ENCODE measurements around the gene PLCB1.

Gene PLCB1

GRCh38 chr20:8296536-8296935 lies 164.5 kb downstream of the PLCB1 start:
- H3K4me1 ChIP-seq (ENCODE audit: insufficient read depth, low read length, severe bottlenecking), result no peaks in the 10 kb centered on the region

GRCh38 chr20:8298426-8299043 lies 166.5 kb downstream of the PLCB1 start:
- H3K4me3 ChIP-seq (ENCODE audit: low read depth, low read length, poor library complexity, severe bottlenecking), result no peak overlapping the region
- no peaks in the 10 kb centered on the region for H3K9me2 ChIP-seq (ENCODE audit: low read depth, low read length)
- H3K27me3 ChIP-seq (ENCODE audit: insufficient read depth, low read length), result no peaks in the 10 kb centered on the region
- H3K27ac ChIP-seq (ENCODE audit: low read depth, low read length, poor library complexity, severe bottlenecking), result no peak overlapping the region
- H3K4me1 ChIP-seq (ENCODE audit: insufficient read depth, low read length, severe bottlenecking), result no peaks in the 10 kb centered on the region
- no peaks in the 10 kb centered on the region for H3K36me3 ChIP-seq (ENCODE audit: insufficient read depth, low read length)
- no peak for TF ChIP-seq EZH2 (IDR thresholded peaks at IDR 0.05; ENCODE audit: borderline replicate concordance, low read length)
- TF ChIP-seq, protein P1, sequence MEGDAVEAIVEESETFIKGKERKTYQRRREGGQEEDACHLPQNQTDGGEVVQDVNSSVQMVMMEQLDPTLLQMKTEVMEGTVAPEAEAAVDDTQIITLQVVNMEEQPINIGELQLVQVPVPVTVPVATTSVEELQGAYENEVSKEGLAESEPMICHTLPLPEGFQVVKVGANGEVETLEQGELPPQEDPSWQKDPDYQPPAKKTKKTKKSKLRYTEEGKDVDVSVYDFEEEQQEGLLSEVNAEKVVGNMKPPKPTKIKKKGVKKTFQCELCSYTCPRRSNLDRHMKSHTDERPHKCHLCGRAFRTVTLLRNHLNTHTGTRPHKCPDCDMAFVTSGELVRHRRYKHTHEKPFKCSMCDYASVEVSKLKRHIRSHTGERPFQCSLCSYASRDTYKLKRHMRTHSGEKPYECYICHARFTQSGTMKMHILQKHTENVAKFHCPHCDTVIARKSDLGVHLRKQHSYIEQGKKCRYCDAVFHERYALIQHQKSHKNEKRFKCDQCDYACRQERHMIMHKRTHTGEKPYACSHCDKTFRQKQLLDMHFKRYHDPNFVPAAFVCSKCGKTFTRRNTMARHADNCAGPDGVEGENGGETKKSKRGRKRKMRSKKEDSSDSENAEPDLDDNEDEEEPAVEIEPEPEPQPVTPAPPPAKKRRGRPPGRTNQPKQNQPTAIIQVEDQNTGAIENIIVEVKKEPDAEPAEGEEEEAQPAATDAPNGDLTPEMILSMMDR (IDR thresholded peaks at IDR 0.05; ENCODE audit: low read length), result no peak
- H3K79me2 ChIP-seq (ENCODE audit: insufficient read depth, low read length), result no peaks in the 10 kb centered on the region
- no peaks in the 10 kb centered on the region for H4K20me1 ChIP-seq (ENCODE audit: insufficient read depth, low read length)
- H3K9me3 ChIP-seq (ENCODE audit: low read length), result no peaks in the 10 kb centered on the region
- no peak overlapping the region for H3K9ac ChIP-seq (ENCODE audit: low read length)
- H3K4me2 ChIP-seq (ENCODE audit: low read length), result no peak overlapping the region
- no peaks in the 10 kb centered on the region for H3F3A ChIP-seq (ENCODE audit: insufficient read depth, low read length)
- no peak overlapping the region for H2AFZ ChIP-seq (ENCODE audit: low read length)

More at GRCh38 chr20:8296536-8296935, 164.5 kb downstream of the PLCB1 start:
- Histone ChIP-seq H3F3A (ENCODE audit: insufficient read depth, low read length) (no peaks in the 10 kb centered on the region), H3K9me2 (ENCODE audit: low read depth, low read length) (no peaks in the 10 kb centered on the region), H2AFZ (ENCODE audit: low read length) (no peak overlapping the region), H3K9ac (ENCODE audit: low read length) (no peak overlapping the region), H3K4me3 (ENCODE audit: low read depth, low read length, poor library complexity, severe bottlenecking) (no peak overlapping the region), H3K27me3 (ENCODE audit: insufficient read depth, low read length) (no peaks in the 10 kb centered on the region), H3K36me3 (ENCODE audit: insufficient read depth, low read length) (no peaks in the 10 kb centered on the region), H3K79me2 (ENCODE audit: insufficient read depth, low read length) (no peaks in the 10 kb centered on the region), H3K9me3 (ENCODE audit: low read length) (no peaks in the 10 kb centered on the region), H3K27ac (ENCODE audit: low read depth, low read length, poor library complexity, severe bottlenecking) (no peak overlapping the region), H3K4me2 (ENCODE audit: low read length) (no peak overlapping the region), H4K20me1 (ENCODE audit: insufficient read depth, low read length) (no peaks in the 10 kb centered on the region)
- TF ChIP-seq, protein P1 (IDR thresholded peaks at IDR 0.05; ENCODE audit: low read length), result no peak
- TF ChIP-seq EZH2 (IDR thresholded peaks at IDR 0.05; ENCODE audit: borderline replicate concordance, low read length), result no peak

DNA sequence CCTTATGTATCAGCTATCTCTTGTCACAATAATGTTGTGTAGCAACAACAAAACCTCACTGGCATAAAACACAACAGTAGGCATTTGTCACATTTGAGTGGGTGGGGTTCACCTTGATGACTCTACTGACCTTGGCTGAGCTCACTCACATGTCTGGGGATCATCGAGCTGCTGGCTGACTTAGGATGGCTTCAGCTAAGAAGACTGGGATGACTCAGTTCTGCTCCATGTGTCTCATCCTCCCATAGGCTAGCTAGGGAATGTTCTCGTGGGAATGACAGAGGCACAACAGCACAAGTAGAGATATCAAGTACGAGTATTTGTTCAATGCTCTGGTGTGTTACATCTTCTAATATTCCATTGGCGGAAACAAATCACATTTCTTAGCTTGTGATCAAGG lies 167.9 kb downstream of the PLCB1 start:
- Histone ChIP-seq H3K79me2 (ENCODE audit: insufficient read depth, low read length) (no peaks in the 10 kb centered on the region), H4K20me1 (ENCODE audit: insufficient read depth, low read length) (no peaks in the 10 kb centered on the region), H3K9ac (ENCODE audit: low read length) (no peak overlapping the region), H3K36me3 (ENCODE audit: insufficient read depth, low read length) (no peaks in the 10 kb centered on the region), H3K4me2 (ENCODE audit: low read length) (no peak overlapping the region), H3K27me3 (ENCODE audit: insufficient read depth, low read length) (no peaks in the 10 kb centered on the region), H3K4me1 (ENCODE audit: insufficient read depth, low read length, severe bottlenecking) (no peaks in the 10 kb centered on the region), H2AFZ (ENCODE audit: low read length) (no peak overlapping the region), H3F3A (ENCODE audit: insufficient read depth, low read length) (no peaks in the 10 kb centered on the region), H3K9me2 (ENCODE audit: low read depth, low read length) (no peaks in the 10 kb centered on the region), H3K4me3 (ENCODE audit: low read depth, low read length, poor library complexity, severe bottlenecking) (no peak overlapping the region), H3K27ac (ENCODE audit: low read depth, low read length, poor library complexity, severe bottlenecking) (no peak overlapping the region), H3K9me3 (ENCODE audit: low read length) (no peaks in the 10 kb centered on the region)
- TF ChIP-seq EZH2 (IDR thresholded peaks at IDR 0.05; ENCODE audit: borderline replicate concordance, low read length), result no peak
- TF ChIP-seq, protein P1 (IDR thresholded peaks at IDR 0.05; ENCODE audit: low read length), result no peak
